ENCODE data around the gene NT5DC1. TPM values are rescaled to one million over a fixed set of nuclear protein-coding genes. Genes with fewer than 3 reads are reported as not detected.

The NT5DC1 gene
- polyA plus RNA-seq, 1 of the 3 experiments (the other 2 are of a cell fraction), result 20.3 TPM

GRCh38 chr6:116268589-116269293, 168.1 kb downstream of the NT5DC1 start (continued):
- TF ChIP-seq RXRA (IDR thresholded peaks at IDR 0.05; ENCODE audit: borderline replicate concordance, low read depth), result 0 out of 2 replicates have a peak, but pooled peaks have one; percentile 12

GRCh38 chr6:116271149-116271708, 170.6 kb downstream of the NT5DC1 start:
- Histone ChIP-seq H3K27ac (ENCODE audit: low read depth in 2 of 2, low read length in 1 of 2) (no peak overlapping the region), H3K9me3 (no peaks in the 10 kb centered on the region), H4K20me1 (ENCODE audit: insufficient read depth) (peaks cover 12% of the 10 kb centered on the region; the same call in 1 of the 2 replicates), H3K4me2 (no peak overlapping the region), H3K79me2 (ENCODE audit: insufficient read depth) (peaks cover 27% of the 10 kb centered on the region), H3K4me3 (ENCODE audit: low read depth in 2 of 2, low read length in 1 of 2) (no peak overlapping the region), H3K9me2 (no peaks in the 10 kb centered on the region), H3K9ac (no peak overlapping the region), H3K27me3 (ENCODE audit: insufficient read depth) (no peaks in the 10 kb centered on the region), H3K36me3 (replicated peaks in 1 of 2; ENCODE audit: control insufficient read depth in 1 of 2, insufficient read depth in 2 of 2, low read length in 1 of 2) (peaks cover 25 to 35% of the 10 kb centered on the region in 2 experiments), H3K4me1 (ENCODE audit: control insufficient read depth in 1 of 2, insufficient read depth in 2 of 2, low read depth in 1 of 2, low read length in 1 of 2) (peaks cover 5 to 9% of the 10 kb centered on the region in 2 experiments; a peak in 2 of 4 replicates), H2AFZ (ENCODE audit: low read depth) (no peak overlapping the region), H3F3A (replicated peaks; ENCODE audit: insufficient read depth) (peaks cover 17% of the 10 kb centered on the region)
- TF ChIP-seq SMC3 (IDR thresholded peaks at IDR 0.05; ENCODE audit: low read depth, low read length) (no peak), FOXJ3 (CRISPR knock-in tag; IDR thresholded peaks at IDR 0.05) (no peak), RAD21 (IDR thresholded peaks at IDR 0.05; ENCODE audit: low read length) (no peak), YY1 (IDR thresholded peaks at IDR 0.05; ENCODE audit: low read depth) (no peak), CTCF (IDR thresholded peaks at IDR 0.05) (no peak), USF2 (IDR thresholded peaks at IDR 0.05; ENCODE audit: borderline replicate concordance, low read depth, low read length) (no peak), TAF1 (IDR thresholded peaks at IDR 0.05; ENCODE audit: borderline replicate concordance, low read depth, low read length) (no peak), NFIC (IDR thresholded peaks at IDR 0.05; ENCODE audit: borderline replicate concordance) (no peak), GATA2 (CRISPR knock-in tag; IDR thresholded peaks at IDR 0.05) (no peak), MEF2A (IDR thresholded peaks at IDR 0.05; ENCODE audit: borderline replicate concordance, low read depth) (no peak)
- ChIA-PET CTCF (interaction anchor here (1.2 to 5.3 kb wide), 4 partner anchors 8 to 290 kb away, joined by 3 to 59 read pairs (median 5); partner anchors contain the start of genes CALHM5 and TSPYL1), POLR2A (no interaction called here)
- 56% methylated on average over 2 of the region's 2 CpGs for WGBS (ENCODE audit: low lambda C conversion rate)
- no peak for DNase-seq
